ENCODE data around the gene RBM20.

The RBM20 gene

DNA sequence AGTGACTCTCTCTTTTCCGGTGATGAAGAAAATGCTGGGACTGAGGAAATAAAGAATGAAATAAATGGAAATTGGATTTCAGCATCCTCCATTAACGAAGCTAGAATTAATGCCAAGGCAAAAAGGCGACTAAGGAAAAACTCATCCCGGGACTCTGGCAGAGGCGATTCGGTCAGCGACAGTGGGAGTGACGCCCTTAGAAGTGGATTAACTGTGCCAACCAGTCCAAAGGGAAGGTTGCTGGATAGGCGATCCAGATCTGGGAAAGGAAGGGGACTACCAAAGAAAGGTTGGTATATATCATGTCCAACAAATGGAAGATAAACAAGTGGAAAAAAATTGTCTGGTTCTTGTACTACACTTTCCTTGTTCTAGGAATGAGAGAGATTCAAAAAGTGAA lies 237.1 kb downstream of the RBM20 start:
- TF ChIP-seq, protein P1, sequence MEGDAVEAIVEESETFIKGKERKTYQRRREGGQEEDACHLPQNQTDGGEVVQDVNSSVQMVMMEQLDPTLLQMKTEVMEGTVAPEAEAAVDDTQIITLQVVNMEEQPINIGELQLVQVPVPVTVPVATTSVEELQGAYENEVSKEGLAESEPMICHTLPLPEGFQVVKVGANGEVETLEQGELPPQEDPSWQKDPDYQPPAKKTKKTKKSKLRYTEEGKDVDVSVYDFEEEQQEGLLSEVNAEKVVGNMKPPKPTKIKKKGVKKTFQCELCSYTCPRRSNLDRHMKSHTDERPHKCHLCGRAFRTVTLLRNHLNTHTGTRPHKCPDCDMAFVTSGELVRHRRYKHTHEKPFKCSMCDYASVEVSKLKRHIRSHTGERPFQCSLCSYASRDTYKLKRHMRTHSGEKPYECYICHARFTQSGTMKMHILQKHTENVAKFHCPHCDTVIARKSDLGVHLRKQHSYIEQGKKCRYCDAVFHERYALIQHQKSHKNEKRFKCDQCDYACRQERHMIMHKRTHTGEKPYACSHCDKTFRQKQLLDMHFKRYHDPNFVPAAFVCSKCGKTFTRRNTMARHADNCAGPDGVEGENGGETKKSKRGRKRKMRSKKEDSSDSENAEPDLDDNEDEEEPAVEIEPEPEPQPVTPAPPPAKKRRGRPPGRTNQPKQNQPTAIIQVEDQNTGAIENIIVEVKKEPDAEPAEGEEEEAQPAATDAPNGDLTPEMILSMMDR (conservative IDR thresholded peaks at IDR 0.05; ENCODE audit: low read depth, low read length), result no peak
- no peak overlapping the region for H3K4me3 ChIP-seq (ENCODE audit: low read length)
- no peak for DNase-seq (ENCODE audit: low read depth)

DNA sequence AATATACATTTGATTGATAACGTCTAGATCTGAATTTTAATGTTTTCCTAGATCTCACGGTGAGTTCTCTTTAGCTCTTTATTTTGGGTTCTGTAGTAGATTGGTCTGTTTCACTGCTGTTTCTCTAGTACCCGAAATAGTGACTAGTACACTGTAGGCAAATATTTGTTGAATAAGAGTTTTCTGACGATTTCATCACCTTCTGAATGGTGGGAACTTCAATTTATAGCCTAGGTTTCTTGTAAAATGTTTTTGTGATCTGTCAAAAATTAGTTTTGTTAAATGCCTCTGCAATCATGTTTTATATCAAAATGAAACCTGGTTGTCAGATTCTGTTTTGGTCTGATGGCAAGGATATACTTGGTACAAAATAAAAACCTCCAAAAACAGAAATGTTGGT lies 237.8 kb downstream of the RBM20 start:
- TF ChIP-seq, protein P1 (conservative IDR thresholded peaks at IDR 0.05; ENCODE audit: low read depth, low read length), result no peak
- DNase-seq (ENCODE audit: low read depth), result no peak
- no peak overlapping the region for H3K4me3 ChIP-seq (ENCODE audit: low read length)

DNA sequence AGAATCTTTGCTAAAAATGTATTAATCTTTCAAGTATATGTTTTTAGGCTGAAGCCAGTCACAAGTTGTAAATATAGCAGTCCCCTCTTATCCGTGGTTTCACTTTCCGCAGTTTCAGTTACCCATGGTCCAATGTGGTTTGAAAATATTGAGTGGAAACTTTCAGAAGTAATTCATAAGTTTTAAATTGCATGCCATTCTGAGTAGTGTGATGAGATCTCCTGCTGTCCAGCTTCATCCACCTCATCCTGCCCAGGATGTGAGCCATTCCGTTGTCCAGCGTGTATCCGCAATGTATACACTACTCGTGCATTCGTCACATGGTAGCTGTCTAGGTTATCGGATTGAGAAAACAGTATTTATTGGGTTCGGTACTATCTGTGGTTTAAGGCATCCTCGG lies 239.8 kb downstream of the RBM20 start:
- H3K4me3 ChIP-seq (ENCODE audit: low read length), result no peak overlapping the region
- DNase-seq (ENCODE audit: low read depth), result no peak
- TF ChIP-seq, protein P1 (conservative IDR thresholded peaks at IDR 0.05; ENCODE audit: low read depth, low read length), result no peak

DNA sequence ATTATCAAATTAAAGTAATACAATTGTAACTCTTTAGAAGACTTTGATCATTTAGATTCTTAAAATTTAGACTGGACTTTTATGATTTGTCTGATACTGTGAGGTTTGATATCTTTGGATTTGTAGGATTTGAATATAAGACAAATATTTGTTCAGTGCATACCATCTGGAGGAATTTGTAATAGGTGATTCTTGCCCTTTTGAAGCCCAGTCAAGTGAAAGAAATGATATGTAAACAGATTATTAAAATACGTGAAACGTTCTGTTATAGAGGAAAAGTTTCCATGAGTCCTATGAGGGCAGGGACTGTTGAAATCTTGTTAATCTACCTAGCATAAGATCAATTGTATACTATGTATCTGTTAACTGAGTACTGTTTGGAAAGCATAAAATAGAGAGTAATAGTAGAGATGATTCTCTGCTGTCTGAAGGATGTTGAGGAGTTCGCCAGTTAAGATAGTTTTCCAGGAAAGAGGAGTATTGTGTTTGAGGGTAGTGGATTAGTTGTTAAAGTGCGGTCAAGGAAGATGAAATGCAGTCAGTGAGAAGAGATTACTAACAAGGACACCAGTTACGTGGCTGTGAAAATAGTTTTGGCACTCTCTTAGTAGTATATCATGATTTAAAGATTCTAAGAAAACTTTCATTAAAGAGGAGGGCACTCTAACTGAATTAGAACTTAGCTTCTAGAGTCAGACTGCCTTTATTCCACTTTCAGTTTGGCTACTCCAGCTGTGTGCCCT lies 242.0 kb downstream of the RBM20 start:
- no peak for DNase-seq (ENCODE audit: low read depth)
- TF ChIP-seq, protein P1 (conservative IDR thresholded peaks at IDR 0.05; ENCODE audit: low read depth, low read length), result no peak

DNA sequence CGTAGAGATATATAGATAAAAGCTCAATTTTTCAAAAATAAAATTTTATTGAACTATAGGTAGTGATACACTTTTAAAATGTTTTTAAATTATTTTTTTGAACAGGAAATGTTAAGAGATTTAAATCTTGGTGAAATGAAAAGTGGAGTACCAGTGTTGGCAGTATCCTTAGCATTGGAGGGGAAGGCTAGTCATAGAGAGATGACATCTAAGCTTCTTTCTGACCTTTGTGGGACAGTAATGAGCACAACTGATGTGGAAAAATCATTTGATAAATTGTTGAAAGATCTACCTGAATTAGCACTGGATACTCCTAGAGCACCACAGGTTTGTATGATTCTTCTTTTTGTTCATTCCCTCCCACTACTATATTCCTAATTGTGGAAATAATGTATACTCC lies 243.4 kb downstream of the RBM20 start:
- H3K4me3 ChIP-seq (ENCODE audit: low read length), result no peak overlapping the region
- DNase-seq (ENCODE audit: low read depth), result no peak
- TF ChIP-seq, protein P1 (conservative IDR thresholded peaks at IDR 0.05; ENCODE audit: low read depth, low read length), result no peak

More for the DNA sequence above, 242.0 kb downstream of the RBM20 start:
- H3K4me3 ChIP-seq (ENCODE audit: low read length), result no peak overlapping the region

Data from retinal pigment epithelial cell (primary cell).